HG02981 (cell line): ENCODE results near the gene SPOCK2.
"Not testable (repeated sequence)": the region's sequence is repeated elsewhere in the genome, so short reads cannot be mapped to it uniquely, and the experiment has no call there.

Source experiments
- ATAC-seq: cut with Tn5 transposase; IDR thresholded peaks from one replicate; pipeline ENCODE4 v1.9.1; 2021; ENCODE audit warnings: mild to moderate bottlenecking, moderate library complexity; ENCODE audit not compliant: unreplicated experiment

The SPOCK2 gene

GRCh38 chr10:72108830-72109635, 20.7 kb upstream of the SPOCK2 start:
- ATAC-seq = no peak

GRCh38 chr10:72108004-72108370, 19.6 kb upstream of the SPOCK2 start:
- ATAC-seq = not testable (repeated sequence)

GRCh38 chr10:72107325-72108003, 19.1 kb upstream of the SPOCK2 start:
- ATAC-seq = no peak

- no peak for ATAC-seq
Measured at GRCh38 chr10:72106896-72107295, 18.5 kb upstream of the SPOCK2 start.

GRCh38 chr10:72106154-72106849, 18.0 kb upstream of the SPOCK2 start:
- no peak for ATAC-seq

GRCh38 chr10:72105710-72106109, 17.4 kb upstream of the SPOCK2 start:
- no peak for ATAC-seq

GRCh38 chr10:72105098-72105475, 16.7 kb upstream of the SPOCK2 start:
- ATAC-seq = no peak

- ATAC-seq = no peak
Measured at GRCh38 chr10:72104472-72105097, 16.2 kb upstream of the SPOCK2 start.

GRCh38 chr10:72099600-72099921, 11.2 kb upstream of the SPOCK2 start:
- ATAC-seq = no peak

GRCh38 chr10:72098836-72099599, 10.7 kb upstream of the SPOCK2 start:
- no peak for ATAC-seq

- no peak for ATAC-seq
Measured at GRCh38 chr10:72098301-72098835, 10.0 kb upstream of the SPOCK2 start.

GRCh38 chr10:72097448-72098300, 9.3 kb upstream of the SPOCK2 start:
- no peak for ATAC-seq

GRCh38 chr10:72096115-72097000, 8.0 kb upstream of the SPOCK2 start:
- no peak for ATAC-seq

- ATAC-seq = no peak
Measured at GRCh38 chr10:72095195-72095594, 6.8 kb upstream of the SPOCK2 start.

GRCh38 chr10:72094574-72094973, 6.2 kb upstream of the SPOCK2 start:
- no peak for ATAC-seq

GRCh38 chr10:72093450-72093849, 5.1 kb upstream of the SPOCK2 start:
- no peak for ATAC-seq

- no peak for ATAC-seq
Measured at GRCh38 chr10:72092987-72093386, 4.6 kb upstream of the SPOCK2 start.

GRCh38 chr10:72092171-72092924, 4.0 kb upstream of the SPOCK2 start:
- no peak for ATAC-seq
